ENCODE results near the gene SLC47A2. TPM values are rescaled to one million over a fixed set of nuclear protein-coding genes. Genes with fewer than 3 reads are reported as not detected.

SLC47A2 gene
- total RNA-seq, 2 experiments from 2014 or later = not detected

GRCh38 chr17:19753661-19754463 lies 37.5 kb upstream of the SLC47A2 start:
- no peak overlapping the region for H2AFZ ChIP-seq (ENCODE audit: low read length)
- H3K4me1 ChIP-seq (ENCODE audit: insufficient read depth, low read length, poor library complexity, severe bottlenecking) = peaks cover 13% of the 10 kb centered on the region
- H3K9me3 ChIP-seq (ENCODE audit: low read length) = no peaks in the 10 kb centered on the region
- peak overlapping the region; percentile 70 for H3K4me2 ChIP-seq (ENCODE audit: low read length)
- no peaks in the 10 kb centered on the region for H3K9me2 ChIP-seq (ENCODE audit: insufficient read depth, low read length)
- ChIA-PET POLR2A (interaction anchor here (1.2 kb wide), 1 partner anchor 20 kb away, joined by 4 read pairs; no protein-coding TSS in a partner anchor), CTCF (ENCODE audit: unreplicated experiment) (interaction anchor here (0.6 kb wide), 1 partner anchor 8 kb away, joined by 3 read pairs; no protein-coding TSS in a partner anchor)
- no peak for DNase-seq (ENCODE audit: low spot score)
- intact Hi-C loops (cut with micrococcal nuclease; ENCODE audit: unreplicated experiment) = no loop called here
- H4K20me1 ChIP-seq (ENCODE audit: insufficient read depth, low read length) = no peaks in the 10 kb centered on the region
- no peaks in the 10 kb centered on the region for H3K36me3 ChIP-seq (ENCODE audit: insufficient read depth, low read length)
- BruUV-seq (replicated peaks) = no TSS peak
- H3K4me3 ChIP-seq (ENCODE audit: low read depth, low read length, poor library complexity, severe bottlenecking) = no peak overlapping the region
- TF ChIP-seq EZH2phosphoT487 (IDR thresholded peaks at IDR 0.05; ENCODE audit: borderline replicate concordance, low read depth, low read length) = no peak
- peak; percentile 57 for TF ChIP-seq CTCF (conservative IDR thresholded peaks at IDR 0.05; ENCODE audit: low read length)
- no peak overlapping the region for H3K27ac ChIP-seq (ENCODE audit: low read depth, low read length, poor library complexity, severe bottlenecking)
- H3K79me2 ChIP-seq (ENCODE audit: insufficient read depth, low read depth, low read length) = no peaks in the 10 kb centered on the region

DNA sequence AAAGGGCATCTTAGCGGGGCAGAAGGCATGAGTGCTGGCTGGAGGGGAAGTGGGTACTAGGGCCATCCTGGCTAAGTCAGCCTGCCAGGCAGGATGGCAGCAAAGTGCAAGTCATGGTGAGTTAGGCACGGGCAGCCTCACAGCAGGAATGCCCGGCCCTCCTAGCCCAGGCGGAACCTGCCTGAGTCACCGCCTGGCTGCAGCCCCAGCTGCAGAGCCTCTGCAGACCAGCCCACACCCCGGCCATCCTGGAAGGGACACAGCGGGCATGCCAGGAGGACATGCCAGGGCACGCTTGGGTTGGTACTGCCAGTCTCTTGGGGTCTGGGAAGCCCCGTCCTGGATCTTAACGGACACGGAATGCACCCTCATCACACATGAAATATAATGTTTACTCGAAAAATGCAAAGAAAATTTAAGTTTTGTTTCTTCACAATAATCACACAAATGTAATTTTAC lies 36.7 kb upstream of the SLC47A2 start:
- Histone ChIP-seq H3K9me2 (ENCODE audit: insufficient read depth, low read length) (no peaks in the 10 kb centered on the region), H3K4me3 (ENCODE audit: low read depth, low read length, poor library complexity, severe bottlenecking) (no peak overlapping the region), H3K4me1 (ENCODE audit: insufficient read depth, low read length, poor library complexity, severe bottlenecking) (peaks cover 13% of the 10 kb centered on the region), H3K9me3 (ENCODE audit: low read length) (no peaks in the 10 kb centered on the region), H3K4me2 (ENCODE audit: low read length) (no peak overlapping the region), H3K27ac (ENCODE audit: low read depth, low read length, poor library complexity, severe bottlenecking) (no peak overlapping the region), H3K36me3 (ENCODE audit: insufficient read depth, low read length) (no peaks in the 10 kb centered on the region), H3K79me2 (ENCODE audit: insufficient read depth, low read depth, low read length) (no peaks in the 10 kb centered on the region), H2AFZ (ENCODE audit: low read length) (no peak overlapping the region), H4K20me1 (ENCODE audit: insufficient read depth, low read length) (no peaks in the 10 kb centered on the region)
- no peak for DNase-seq (ENCODE audit: low spot score)
- CTCF ChIA-PET (ENCODE audit: unreplicated experiment) = no interaction called here
- no peak for TF ChIP-seq CTCF (conservative IDR thresholded peaks at IDR 0.05; ENCODE audit: low read length)
- POLR2A ChIA-PET = no interaction called here
- no TSS peak for BruUV-seq (replicated peaks)
- intact Hi-C loops (cut with micrococcal nuclease; ENCODE audit: unreplicated experiment) = no loop called here

All from OCI-LY7 (cell line).